ENCODE data around the gene C5orf24.
"Not testable (repeated sequence)": the region's sequence is repeated elsewhere in the genome, so short reads cannot be mapped to it uniquely, and the experiment has no call there.

C5orf24 gene

DNA sequence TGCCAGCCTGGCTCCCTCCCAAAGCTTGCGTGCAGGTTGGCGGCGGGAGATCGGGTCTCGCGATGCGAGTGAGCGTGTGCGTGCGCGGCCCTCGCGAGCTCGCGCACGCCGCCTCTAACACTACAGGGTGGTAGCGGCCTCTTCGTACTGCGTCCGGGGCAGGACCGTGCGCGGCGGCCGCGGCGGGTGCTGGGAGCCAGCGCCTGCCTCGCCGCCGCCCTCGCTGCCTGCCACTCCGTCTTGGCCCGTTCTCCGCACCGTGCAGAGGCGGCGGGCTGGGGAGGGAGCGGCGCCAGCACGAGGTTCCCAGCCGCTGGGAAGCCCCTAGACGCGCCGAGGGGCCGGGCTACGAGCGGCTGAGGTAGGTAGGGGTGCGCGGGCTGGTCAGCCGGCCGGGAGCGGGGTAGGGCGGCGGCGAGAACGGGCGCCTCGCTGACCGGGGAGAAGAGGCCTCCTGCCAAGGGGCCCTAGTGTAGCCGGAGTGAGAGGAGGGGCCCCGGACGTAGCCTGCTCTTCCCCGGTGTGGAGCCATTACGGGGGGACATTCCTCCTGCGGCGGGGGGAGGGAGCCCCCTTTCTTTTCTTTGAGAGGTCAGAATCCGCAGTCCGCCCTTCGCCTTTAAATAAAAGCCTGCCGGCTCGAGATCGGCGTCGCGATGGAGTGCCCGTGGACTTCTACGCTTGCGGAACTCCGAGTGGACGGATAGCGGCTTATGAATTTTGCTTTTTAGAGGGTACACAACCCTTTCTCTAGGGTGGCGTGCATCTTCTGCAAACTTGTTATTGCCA is at the start of gene C5orf24:
TSS of gene C5orf24 (plus strand) at position 117 of the 789 bp plus-strand sequence. CDS start 8,933 bp downstream, outside the sequence.
- DNase-seq (ENCODE audit: low spot score) = peak; percentile 92

DNA sequence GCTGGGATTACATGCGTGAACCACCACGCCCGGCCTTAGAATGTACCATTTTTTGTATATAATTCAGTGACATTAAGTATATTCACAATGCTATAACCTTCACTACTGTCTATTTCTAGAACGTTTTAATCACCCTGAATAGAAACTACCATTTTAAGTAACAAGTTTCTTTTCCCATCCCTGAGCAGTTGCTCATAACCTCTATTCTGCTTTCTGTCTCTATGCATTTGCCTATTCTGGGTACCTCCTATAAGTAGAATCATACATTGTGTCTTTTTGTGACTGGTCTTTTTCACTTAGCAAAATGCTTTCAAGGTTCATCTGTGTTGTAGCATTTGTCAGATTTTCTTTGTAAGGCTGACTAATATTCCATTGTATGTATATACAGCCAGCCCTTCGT is 47.3 kb upstream of the C5orf24 start:
- no peak for DNase-seq (ENCODE audit: low spot score)

DNA sequence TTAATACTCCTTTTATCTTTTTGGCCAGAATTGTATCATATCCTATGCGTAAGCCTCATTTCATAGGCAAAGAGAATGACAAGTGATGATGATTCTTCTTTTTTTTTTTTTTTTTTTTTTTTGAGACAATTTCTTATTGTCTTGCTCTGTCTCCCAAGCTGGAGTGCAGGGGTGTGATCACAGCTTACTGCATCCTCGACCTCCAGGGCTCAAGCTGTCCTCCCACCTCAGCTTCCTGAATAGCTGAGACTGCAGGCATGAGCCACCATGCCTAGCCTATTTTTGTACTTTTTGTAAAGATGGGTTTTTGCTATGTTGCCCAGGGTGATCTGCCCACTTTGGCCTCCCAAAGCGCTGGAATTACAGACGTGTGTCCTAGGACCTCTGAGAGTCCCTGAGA is 41.9 kb upstream of the C5orf24 start:
- DNase-seq (ENCODE audit: low spot score) = no peak

DNA sequence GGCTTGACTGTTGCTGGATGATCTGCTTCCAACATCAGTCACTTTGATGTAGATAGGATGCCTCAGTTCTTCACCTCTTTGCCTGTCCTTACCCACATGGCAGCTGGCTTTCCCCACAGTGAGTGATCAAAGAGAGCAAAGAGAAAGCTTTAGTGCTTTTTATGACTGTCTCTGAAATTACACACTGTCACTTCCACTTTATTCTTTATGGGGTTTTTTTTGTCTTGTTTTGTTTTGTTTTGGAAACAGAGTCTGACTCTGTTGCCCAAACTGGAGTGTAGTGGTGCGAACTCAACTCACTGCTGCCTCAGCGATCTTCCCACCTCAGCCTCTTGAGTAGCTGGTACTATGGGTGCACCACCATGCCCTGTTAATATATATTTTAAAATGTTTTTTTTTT is 32.4 kb upstream of the C5orf24 start:
- DNase-seq (ENCODE audit: low spot score) = no peak

DNA sequence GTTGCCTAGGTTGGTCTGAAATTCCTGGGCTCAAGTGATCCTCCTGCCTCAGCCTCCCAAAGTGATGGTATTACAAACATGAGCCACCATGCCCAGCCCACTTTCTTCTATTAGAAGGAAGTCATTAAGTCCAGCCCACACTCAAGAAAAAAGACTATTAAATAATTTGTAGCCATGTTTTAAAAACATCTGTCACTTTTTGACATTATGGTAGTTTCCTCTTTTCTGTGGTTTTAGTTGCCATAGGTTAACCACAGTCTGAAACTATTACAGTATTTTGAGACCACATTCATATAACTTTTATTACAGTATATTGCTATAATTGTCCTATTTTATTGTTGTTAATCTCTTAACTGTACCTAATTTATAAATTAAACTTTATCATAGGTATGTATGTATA is 31.9 kb upstream of the C5orf24 start:
- no peak for DNase-seq (ENCODE audit: low spot score)

DNA sequence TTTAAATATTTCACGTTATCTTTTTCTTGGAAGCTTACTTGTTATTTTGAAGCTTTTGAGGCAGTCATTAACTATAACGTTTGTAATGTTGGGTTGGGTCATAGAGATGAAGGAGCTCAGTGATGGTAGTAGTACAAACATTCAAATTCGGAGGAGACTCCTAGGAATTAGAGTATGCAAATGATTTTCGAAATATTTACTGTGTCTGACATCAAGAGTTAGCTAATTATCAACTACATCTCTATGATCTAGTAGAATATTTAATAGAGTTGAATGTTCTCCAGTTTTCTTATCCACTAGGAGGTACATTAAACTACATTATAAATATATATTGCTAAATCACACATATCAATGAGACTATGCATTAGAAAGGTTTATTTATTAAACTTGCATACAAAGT is 28.8 kb upstream of the C5orf24 start:
- DNase-seq (ENCODE audit: low spot score) = no peak

DNA sequence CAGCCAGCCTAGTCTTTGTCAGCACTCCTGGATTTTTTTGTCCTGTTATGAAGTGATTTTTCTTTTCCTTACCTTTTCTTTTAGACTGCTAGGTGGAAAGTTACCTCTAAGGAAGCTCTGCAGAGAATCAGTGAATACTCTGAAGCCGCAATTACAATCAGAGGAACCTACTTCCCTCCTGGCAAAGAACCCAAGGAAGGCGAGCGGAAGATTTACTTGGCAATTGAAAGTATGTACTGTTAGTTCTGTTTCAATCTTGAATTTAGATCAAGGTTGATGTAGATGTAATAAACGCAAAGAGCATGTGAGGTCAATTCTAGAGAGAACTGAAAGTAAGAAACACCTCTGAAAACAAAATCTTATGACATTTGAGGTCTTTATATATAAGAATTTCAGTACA is 27.0 kb upstream of the C5orf24 start:
- no peak for DNase-seq (ENCODE audit: low spot score)

DNA sequence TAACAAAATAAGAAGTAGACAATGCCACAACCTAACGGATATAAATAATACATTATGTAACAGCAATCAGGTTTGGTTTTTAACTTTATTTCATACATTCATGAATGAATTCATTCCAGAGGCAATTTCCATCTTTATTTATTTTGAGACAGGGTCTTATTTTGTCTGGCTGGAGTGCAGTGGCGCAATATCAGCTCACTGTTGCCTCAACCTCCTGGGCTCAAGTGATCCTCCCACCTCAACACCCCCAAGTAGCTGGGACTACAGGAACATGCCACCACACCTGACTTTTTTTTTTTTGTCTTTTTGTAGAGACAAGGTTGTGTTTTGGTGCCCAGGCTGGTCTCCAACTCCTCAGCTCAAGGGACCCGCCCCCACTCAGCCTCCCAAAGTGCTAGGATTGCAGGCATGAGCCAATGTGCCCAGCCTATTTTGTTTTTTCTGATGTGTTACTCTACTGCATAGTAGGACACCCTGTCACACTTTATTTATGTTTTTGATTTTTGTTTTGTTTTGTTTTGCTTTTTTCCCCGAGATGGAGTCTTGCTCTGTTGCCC is 26.3 kb upstream of the C5orf24 start:
- no peak for DNase-seq (ENCODE audit: low spot score)

DNA sequence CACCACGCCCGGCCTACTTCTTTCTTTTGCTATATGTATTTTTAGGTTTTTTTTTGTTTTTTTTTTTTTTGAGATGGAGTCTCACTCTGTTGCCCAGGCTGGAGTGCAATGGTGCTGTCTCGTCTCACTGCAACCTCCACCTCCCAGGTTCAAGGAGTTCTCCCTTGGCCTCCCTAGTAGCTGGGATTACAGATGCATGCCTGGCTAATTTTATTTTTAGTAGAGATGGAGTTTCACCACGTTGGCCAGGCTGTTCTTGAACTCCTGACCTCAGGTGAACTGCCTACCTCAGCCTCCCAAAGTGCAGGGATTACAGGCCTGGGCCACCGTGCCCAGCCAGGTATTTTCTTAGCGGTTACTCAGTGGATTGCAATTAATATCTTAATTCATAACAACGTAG is 23.9 kb upstream of the C5orf24 start:
- no peak for DNase-seq (ENCODE audit: low spot score)

DNA sequence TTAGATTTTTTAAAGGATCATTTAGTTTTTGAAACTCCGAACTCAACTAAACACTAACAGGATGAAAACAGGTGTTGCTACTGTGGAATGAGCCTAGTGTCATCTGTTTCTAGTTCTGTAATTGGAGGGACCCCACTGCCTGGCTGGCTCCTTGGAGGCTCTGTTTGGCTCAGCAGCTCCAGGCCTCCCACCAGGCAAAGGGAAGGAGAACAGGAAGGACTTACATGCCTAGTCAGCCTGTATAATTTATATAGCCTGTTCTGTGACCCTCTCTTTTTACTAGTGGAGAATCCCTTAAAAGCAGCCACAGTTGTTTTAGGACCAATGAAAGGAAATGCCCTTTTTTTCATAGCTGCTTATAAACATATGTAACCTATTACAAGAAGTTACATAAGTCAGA is 21.1 kb upstream of the C5orf24 start:
- no peak for DNase-seq (ENCODE audit: low spot score)

DNA sequence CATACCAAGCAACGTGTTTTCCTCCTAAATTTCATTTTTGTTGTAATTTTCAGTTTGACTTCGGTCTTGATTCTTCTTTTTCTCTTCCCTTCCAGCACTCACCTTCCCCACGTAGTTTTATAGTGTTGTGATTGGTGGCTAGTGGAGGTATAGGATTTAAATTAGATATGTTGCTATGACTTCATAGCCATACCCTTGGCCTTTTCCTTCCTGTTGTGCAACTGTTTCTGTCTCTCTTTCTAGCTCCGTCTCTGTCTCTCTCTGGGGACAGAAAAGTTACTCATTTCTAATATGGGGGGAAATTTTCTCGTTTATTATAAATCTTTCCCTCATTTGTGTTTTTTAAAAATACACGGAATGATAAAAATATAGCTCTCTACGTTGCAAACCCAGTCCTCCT is 20.6 kb upstream of the C5orf24 start:
- DNase-seq (ENCODE audit: low spot score) = no peak

DNA sequence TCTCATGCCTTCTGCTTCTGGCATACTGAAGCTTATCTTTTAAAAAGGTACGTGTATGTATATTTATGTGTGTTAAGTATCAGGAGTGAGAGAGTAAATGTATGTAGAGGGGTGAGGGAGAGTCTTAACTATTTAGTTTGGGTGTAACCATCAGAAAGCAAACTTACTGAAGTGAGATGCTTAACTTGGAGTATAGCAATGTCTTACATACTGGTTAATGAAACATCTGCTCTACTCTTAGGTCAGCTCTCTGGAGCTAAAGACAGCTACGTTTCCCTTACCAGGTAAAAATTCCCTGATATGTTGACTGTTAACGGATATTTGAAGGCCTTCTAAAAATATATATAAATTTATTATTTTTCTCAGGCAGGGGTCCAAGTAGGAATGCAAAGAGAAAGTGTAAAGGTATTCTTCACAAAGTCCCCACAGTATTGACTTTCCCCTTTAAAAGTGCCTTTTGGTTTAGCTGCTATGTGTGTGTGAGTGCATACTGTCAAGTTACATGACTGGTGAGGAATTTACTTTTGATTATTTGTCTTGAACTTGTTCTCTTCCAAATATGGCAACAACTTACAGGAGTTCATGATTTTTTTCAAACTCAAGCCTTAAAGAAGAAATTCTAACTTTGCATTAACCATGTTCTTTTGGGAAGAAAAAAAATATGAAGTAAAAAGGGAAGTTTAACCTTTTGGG is 12.3 kb upstream of the C5orf24 start:
- no peak for DNase-seq (ENCODE audit: low spot score)

DNA sequence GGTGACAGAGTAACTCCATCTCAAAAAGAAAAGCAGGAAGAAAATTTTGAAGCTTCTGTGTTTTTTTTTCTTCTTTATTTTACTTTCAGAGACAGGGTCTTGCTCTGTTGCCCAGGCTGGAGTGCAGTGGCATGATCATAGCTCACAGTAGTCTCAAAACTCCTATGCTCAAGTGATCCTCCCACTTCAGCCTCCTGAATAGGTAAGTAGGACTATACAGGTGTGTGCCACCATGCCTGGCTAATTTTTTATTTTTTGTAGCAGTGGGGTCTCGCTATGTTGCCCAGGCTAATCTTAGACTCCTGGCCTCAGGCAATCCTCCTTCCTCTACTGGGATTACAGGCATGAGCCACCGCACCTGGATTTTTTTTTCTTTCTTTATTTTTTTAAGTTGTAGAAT is 10.1 kb upstream of the C5orf24 start:
- no peak for DNase-seq (ENCODE audit: low spot score)

DNA sequence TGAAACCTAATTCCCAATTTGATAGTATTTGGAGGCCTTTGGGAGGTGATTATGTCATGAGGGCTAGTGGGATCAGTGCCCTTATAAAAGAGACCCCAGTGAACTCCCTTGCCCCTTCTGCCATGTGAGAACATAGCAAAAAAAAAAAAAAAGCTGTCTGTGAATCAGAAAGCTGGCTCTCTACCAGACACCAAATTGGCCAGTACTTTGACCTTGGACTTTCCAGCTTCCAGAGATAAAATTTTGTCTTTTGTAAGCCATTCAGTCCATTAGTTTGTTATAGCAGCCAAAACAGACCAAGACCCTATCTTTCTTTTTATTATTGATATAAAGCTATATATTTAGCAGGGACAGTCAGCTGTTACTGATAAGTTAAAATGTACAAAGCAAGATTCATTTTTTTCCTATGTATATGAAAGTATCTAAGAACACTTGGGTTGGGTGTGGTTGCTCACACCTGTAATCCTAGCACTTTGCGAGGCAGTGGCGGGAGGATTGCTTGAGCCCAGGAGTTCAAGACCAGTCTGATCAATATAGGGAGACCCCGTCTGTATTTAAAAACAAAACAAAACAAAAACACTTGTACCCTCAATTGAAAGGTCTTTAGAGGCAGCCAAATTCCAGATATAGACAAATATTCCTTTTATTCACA is 8.1 kb upstream of the C5orf24 start:
- no peak for DNase-seq (ENCODE audit: low spot score)

DNA sequence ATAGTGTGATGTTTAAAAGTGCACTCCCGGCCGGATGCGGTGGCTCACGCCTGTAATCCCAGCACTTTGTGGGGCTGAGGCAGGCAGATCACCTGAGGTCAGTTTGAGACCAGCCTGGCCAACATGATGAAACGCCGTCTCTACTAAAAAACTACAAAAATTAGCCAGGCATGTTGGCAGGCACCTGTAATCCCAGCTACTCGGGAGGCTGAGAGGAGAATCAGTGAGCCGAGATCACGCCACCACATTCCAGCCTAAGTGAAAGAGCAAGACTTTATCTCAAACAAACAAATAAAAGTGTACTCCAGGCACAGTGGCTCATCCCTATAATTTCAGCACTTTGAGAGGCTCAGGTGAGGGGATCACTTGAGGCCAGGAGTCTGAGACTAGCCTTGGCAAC is 7.4 kb upstream of the C5orf24 start:
- DNase-seq (ENCODE audit: low spot score) = not testable (repeated sequence)

DNA sequence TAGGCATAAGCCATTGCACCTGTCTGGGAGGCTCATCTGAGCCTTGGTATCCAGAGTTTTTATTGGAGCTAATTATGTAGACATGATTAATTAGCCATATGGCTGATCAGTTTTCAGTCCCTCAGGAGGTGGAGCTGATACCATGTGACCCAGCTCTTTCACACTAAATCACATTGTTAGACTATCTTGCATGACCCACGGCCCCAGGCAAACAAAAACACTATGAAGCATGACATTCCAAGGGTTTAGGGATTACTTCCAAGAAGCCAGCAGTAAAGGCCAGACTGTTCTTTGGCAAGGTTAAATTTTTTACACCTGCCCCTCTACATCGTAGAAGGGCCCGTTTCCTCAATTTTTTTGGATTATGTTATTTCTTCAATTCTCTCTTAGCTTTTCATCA is 5.0 kb upstream of the C5orf24 start:
- no peak for DNase-seq (ENCODE audit: low spot score)

DNA sequence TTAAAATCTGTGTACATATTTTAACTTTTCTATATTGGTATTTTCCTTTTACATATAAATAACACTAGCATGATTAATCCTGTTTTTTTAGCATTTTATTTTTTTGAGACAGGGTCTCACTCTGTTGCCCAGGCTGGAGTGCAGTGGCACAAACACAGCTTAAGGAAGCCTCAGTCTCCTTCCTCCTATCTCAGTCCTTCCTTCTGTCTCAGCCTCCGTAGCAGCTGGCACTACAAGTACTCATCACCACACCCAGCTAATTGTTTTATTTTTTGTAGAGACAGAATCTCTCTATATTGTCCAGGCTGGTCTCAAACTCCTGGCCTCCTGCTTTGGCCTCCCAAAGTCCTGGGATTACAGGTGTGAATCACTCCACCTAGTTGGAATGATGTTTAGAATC is 1.5 kb upstream of the C5orf24 start:
- no peak for DNase-seq (ENCODE audit: low spot score)

DNA sequence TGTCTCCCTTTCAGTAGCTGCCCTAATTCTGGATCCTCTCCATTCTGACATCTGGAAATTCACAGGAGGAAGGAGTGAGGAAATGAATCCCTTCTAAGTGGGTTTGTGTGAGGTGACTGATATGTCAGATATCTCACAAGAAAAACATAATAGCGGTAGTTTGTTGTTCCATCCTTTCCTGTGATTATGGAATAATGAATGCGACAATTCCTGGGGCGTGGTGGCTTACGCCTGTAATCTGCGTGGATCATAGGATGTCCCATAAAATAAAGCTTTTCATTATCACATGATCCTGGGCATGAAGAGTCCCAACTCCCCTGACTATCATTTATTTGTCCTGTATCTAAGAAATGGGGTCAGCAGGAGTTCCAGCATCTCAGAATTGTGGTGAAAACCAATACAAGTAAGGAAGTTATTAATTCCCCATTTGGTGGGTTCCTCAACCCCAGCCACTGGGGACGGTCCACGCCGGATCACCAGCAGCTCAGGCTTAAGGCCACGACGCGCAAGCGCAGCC is 375 bp upstream of the C5orf24 start:
- no peak for DNase-seq (ENCODE audit: low spot score)

DNA sequence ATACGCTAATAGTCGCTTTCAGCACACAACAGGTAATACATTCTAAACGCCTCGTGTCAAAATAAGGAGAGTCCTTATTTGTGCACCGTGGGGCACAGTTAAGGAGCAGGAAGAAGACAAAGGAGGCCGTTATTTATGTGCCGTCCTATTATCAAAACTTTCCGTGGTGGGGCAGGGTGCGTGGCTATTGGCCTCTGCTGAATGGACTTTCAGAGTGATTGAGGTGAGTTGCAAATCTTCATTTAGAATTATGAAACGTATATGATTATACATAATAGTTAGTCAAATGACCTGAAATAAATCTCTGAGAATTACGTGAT is 833 bp downstream of the C5orf24 start:
- no peak for DNase-seq (ENCODE audit: low spot score)

DNA sequence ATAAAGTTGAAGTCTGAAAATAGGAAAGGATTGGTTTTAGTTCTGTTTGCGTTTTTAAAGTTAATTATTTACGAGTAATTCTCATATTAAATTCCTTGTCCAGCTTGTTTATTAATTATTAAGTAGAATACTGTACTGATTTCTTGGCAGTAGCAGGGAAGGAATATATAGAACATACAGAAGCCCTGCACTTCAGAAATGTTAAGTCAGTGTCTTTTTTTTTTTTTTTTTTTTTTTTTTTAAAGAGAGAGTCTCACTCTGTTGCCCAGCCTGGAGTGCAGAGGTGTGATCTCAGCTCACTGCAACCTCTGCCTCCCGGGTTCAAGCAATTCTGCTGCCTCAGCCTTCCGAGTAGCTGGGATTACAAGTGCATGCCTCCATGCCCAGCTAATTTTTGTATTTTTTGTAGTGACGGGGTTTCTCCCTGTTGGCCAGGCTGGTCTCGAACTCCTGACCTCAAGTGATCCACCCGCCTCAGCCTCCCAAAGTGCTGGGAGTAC is 3.7 kb downstream of the C5orf24 start:
- not testable (repeated sequence) for DNase-seq (ENCODE audit: low spot score)

DNA sequence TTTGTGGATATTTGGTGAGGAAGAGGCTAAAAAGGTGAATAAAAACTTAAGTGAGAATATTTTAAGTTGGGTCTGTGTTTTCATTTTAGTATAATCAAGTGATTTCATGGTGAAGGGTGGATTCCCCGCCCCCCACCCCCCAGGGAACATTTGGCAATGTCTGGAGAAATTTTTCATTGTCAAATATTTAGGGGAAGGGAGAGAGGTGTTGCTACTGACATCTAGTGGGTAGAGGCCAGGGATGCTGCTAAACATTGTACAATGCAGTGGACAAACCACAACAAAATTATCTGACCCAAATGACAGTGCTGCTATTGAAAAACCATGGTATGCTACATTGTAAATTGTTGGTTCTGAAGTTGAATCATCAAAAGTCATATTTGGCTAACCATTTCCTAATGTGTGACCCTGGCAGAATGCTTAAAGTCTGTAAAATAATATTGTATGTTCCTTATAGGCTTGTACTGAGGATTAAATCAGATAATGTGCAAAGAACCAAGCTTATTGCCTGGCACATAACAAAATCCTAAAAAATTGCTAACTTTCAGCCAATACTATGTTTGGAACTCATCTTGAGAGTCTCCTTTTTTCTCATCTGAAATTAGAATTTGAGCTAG is 5.6 kb downstream of the C5orf24 start:
- no peak for DNase-seq (ENCODE audit: low spot score)

DNA sequence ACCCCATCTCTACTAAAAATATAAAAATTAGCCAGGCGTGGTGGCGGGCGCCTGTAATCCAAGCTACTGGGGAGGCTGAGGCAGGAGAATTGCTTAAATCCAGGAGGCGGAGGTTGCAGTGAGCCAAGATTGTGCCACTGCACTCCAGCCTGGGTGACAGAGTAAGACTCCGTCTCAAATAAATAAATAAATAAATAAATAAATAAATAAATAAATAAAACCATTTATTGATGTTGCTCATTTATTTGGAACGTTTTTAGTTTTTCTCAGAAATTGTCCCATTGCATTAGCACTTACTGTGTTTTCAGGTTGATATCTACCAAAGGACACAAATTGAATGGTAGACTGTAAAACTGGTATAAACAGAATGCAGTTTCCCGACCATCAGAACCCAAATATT is 10.7 kb downstream of the C5orf24 start:
- not testable (repeated sequence) for DNase-seq (ENCODE audit: low spot score)
